GM18873 (cell line): Measurements from ENCODE around the gene NUP210.

Experiments
- ATAC-seq: cut with Tn5 transposase; IDR thresholded peaks from one replicate; pipeline ENCODE4 v1.9.1; 2021; ENCODE audit warnings: mild to moderate bottlenecking, moderate library complexity, moderate number of reproducible peaks; ENCODE audit not compliant: unreplicated experiment, low FRiP score

Gene NUP210

DNA sequence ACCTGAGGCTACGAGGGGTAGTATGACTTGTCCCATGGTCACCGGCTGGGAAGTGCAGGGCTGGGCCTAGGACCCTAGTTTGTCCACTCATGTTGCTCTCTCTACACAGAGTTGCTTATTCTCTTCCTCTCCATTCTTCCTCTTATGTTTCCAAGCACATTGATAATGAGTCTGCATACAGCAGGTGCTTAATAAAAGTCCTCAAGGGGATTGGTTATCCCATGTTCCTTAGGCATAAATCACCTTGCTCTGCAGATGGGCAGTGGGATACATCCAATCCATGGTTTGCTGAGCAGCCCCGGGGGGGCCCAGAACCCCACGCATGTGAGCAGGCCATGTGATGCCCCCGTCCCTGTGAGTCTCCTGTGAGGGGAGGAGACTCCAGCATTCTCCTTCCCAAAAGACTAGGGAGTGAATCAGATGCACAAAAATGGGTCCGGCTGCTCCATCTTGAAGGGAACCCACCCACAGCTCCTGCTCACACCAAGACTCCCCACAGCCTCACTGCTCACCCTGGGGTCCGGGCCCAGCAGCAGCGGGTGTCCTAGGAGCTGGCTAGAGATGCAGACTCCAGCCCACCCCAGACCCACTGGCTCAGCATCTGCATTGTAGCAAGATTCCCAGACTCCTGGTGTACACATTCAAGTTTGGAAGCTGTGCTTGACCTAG, 139.9 kb downstream of the NUP210 start:
- ATAC-seq: no peak

DNA sequence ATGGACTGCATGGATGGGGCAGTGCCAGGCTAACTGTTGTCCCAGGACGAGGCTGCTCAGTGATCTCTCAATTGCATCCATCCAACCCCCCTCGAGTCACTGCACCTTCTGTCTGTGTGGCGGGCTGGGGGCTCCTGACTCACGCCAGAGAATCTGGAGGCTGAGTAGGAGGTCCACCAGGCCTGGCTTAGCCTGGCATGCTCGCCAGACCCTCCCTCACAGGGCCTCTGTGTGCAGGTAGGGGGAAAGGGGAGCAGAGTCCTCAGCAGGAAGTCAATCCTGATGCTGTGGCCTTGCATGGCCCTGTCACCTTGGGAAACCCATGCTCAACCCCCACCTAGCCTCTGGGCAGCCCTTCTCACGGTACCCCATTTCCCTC, 140.6 kb downstream of the NUP210 start:
- ATAC-seq: no peak

DNA sequence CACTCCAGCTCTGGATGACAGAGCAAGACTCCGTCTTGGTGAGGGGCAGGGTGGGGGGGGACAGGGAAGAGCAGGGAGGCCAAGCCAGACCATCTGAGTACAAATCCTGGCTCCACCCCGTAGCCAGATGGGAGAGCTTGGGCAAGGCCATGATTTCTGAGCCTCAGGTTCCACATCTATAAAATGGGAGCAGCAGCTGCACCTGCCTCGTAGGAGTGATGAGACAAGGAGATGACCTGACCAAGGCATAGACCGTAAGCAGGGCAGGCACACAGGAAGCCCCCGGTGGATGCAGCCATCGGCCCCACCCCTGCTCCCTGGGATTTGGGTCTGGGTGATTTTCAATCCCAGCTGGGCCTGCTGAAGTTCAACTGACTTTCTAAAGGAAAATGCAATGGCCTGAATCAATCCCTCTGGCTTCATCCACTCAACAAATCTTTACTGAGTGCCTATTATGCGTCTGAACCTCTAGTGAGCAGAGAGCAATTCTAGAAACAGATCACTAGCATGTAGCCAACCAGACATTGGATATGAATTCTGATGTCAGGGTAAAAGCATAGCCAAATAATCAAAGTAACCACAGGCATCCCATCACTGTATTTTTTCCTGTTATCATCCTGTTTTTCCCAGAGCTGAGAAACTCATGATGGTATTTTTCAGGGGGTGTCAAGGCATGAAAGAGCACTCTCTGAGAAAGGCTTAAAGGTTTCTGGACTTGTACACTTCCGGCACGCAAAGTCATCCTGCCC, 141.2 kb downstream of the NUP210 start:
- no peak for ATAC-seq

DNA sequence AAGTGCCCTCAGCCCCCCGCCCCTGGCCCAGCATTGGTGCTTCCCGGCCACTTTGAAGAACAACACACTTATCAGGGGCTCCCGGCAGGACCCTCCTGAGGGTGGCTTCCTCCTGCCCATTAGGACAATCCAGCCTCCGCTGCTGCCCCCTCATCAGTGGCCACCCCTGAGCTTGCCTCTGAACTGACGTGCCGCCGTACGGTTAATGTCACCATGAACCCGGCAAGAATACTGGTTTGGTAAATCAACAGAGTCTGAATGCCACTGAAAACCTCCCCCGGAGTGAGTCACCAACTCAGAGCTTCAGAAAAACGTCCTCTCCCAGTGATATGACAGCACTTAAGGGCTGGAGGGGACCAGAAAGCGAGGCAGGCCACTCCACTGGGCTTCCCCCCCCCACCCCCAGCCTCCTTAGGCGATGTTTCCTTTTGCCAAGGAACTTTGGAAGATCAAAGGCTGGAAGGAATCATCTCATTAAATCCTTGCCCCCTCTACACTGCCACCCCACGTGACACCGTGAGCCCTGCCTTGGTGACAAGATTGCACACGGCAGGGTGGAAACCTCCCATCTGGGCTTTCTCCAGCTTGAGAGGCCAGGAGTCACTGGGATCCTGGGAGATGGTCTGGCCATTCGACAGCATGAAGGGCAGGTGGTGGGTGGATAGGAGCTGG, 142.1 kb downstream of the NUP210 start:
- no peak for ATAC-seq

DNA sequence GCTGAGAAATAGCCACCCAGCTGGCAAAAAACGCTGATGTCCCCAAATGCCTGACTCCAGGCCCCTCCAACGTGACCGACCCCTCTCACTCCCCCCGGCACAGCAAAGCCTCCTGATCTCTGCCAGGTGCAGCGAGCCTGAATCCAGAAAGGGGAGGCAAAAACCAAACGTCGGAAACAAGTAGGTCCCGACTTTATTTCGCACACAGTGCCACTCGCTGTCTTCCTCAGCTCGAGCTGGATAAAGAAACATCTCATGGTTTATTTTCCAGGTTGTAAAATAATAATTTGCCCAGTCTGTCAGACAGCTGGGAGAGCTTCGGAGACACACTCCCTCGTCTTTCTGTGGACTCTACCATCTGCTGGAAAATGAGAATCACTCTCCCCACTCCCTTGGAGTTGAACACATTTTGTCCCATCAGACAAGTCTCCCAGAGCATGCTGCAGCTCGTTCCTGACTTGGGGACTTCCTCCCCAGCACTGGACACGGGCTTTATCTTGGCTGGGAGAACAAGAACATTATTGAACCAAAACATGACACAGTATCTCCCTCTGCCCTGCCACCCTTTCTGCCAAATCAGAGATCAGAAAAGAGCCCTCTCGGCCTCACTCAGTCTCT, 142.8 kb downstream of the NUP210 start:
- ATAC-seq: no peak

- ATAC-seq: no peak
Observed at GRCh38 chr3:13276438-13277195, 143.5 kb downstream of the NUP210 start.

- no peak for ATAC-seq
Observed at GRCh38 chr3:13275376-13276005, 144.6 kb downstream of the NUP210 start.

- no peak for ATAC-seq
Observed at GRCh38 chr3:13274551-13275332, 145.4 kb downstream of the NUP210 start.

DNA sequence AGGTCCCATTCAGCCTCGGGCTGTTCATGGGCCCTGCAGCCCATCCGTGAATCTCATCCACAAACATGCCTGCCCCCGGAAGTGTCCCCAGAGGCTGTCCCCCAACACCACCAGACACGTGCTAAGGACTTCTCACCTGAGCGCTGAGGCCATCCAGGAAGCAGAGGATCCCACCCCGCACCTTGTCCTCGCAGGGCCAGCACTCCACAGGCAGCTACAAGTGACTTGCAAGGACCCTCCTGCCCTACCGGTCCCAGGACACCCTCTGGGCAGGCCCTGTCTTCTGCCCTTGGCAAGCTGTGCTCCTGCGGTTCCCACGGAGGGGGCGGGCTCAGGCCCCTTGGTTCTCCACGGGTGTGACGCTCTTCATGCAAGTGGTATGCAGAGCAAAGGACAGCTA, 146.0 kb downstream of the NUP210 start:
- no peak for ATAC-seq

DNA sequence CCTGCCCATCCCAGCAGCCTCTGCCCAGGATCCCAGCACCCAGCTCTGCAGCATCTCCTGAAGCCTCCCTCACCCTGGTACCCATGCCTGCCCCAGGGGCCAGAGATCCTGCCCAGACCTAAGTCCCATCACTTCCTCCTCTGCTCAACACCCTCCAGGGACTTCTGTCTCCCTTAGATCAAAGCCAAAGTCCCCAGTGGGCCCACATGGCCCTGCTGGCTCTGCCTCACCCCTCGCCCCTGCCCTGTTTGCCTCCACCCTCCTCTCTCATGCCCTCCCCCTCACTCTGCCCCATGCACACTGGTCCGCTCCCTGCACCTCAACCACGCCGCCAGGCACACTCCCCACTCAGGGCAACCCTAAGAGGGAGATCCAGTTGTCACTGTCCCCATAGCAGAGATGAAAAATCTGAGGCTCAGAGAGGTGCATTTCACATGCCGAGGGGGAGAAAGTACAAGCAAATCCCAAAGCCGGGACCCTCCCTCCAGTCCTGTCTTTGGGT, 146.5 kb downstream of the NUP210 start:
- no peak for ATAC-seq

DNA sequence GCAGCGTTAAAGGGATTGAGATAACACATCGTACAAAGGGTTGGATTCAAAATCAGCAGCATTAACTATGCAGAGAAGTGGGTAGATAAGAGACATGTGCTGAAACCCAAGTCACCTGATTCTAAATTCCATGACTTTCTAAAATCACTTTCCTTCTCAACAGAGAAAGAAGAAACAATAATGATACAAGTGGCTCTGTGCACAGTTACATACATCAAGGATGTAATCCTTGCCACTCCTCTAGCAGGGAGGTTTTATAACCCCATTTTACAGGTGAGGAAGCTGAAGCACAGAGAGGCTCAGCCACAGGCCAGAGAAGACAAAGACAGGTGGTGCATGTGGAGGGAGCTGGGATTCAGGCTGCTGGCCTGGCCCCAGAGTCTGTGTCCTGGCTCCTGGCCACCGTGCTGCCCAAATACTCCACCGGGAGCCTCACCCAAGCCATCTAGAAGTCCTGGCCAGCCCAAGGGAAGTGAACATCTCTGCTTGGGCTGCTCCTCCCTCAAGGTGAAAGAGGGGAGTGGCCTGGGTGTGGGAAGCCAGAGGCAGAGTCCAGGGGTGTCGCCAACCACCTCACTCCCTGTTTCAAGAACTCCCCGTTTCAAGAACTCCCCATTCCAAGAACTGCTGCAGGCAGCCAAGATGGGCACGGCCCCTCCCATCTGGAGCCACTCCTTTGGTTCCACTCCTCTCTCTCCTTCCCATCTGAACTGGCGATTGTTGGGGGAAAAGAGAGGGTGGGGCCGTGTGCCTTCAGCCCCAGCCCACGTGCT, 147.1 kb downstream of the NUP210 start:
- no peak for ATAC-seq

GRCh38 chr3:13269711-13270378, 150.3 kb downstream of the NUP210 start:
- no peak for ATAC-seq

- ATAC-seq: no peak
Observed at GRCh38 chr3:13268961-13269441, 151.1 kb downstream of the NUP210 start.

DNA sequence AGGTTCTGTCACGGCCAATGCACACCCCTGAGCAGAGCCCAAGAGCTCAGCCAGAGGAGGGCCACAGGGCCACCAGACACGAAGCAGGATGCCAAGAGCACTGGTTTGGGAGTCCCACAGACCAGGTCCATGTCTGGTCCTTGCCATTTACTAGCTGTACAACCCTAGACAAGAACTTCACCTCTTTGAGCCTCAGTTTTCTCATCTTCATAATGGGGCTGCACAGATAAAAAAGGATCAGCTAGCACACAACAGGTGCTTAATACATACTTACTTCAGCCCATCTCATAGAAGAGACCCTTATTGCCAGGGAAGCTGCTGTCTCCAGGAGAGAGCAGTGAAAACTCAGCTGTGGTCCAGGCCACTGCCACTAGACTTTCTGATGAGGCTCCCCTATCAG, 152.0 kb downstream of the NUP210 start:
- ATAC-seq: no peak

GRCh38 chr3:13266651-13267362, 153.3 kb downstream of the NUP210 start:
- ATAC-seq: no peak
